Dedifferentiated amniotic fluid mesenchymal stem cell (primary cell): ENCODE results near the gene ETV3L.

Experiments
- DNase-seq: peaks from one replicate; pipeline ENCODE4 v3.0.0-alpha.2; 2016; ENCODE audit errors: extremely low spot score

The ETV3L gene

GRCh38 chr1:157099633-157100009, at the start of gene ETV3L:
ETV3L (minus strand) TSS chr1:157099808; CDS start chr1:157099523, 285 bp downstream.
- DNase-seq: no peak

GRCh38 chr1:157147906-157148700, 48.5 kb upstream of the ETV3L start:
- no peak for DNase-seq

- no peak for DNase-seq
Observed at GRCh38 chr1:157147037-157147436, 47.4 kb upstream of the ETV3L start.

GRCh38 chr1:157146244-157146643, 46.6 kb upstream of the ETV3L start:
- no peak for DNase-seq

- no peak for DNase-seq
Observed at GRCh38 chr1:157145076-157145475, 45.5 kb upstream of the ETV3L start.

- no peak for DNase-seq
Observed at GRCh38 chr1:157144509-157144908, 44.9 kb upstream of the ETV3L start.

- DNase-seq: no peak
Observed at GRCh38 chr1:157142765-157143423, 43.3 kb upstream of the ETV3L start.

- no peak for DNase-seq
Observed at GRCh38 chr1:157142201-157142600, 42.6 kb upstream of the ETV3L start.

GRCh38 chr1:157141212-157141855, 41.7 kb upstream of the ETV3L start:
- no peak for DNase-seq

- DNase-seq: no peak
Observed at GRCh38 chr1:157140063-157140588, 40.5 kb upstream of the ETV3L start.

GRCh38 chr1:157139052-157139715, 39.6 kb upstream of the ETV3L start:
- DNase-seq: no peak

GRCh38 chr1:157138220-157139051, 38.8 kb upstream of the ETV3L start, which contains the start of gene ETV3:
ETV3 (minus strand) TSS chr1:157138395; CDS start chr1:157136352, 2,043 bp downstream.
- peak; percentile 82 for DNase-seq

- no peak for DNase-seq
Observed at GRCh38 chr1:157137408-157138219, 38.0 kb upstream of the ETV3L start.

- DNase-seq: no peak
Observed at GRCh38 chr1:157137046-157137407, 37.4 kb upstream of the ETV3L start.

GRCh38 chr1:157136133-157136532, 36.5 kb upstream of the ETV3L start:
- DNase-seq: no peak

GRCh38 chr1:157135646-157136045, 36.0 kb upstream of the ETV3L start:
- no peak for DNase-seq

- DNase-seq: no peak
Observed at GRCh38 chr1:157135070-157135469, 35.5 kb upstream of the ETV3L start.

GRCh38 chr1:157134442-157134841, 34.8 kb upstream of the ETV3L start:
- DNase-seq: no peak

GRCh38 chr1:157133426-157133825, 33.8 kb upstream of the ETV3L start:
- DNase-seq: no peak

- no peak for DNase-seq
Observed at GRCh38 chr1:157132616-157133167, 33.1 kb upstream of the ETV3L start.
